Liver (tissue), 9 donors: ENCODE measurements around the gene LAD1. TPM values are rescaled to one million over a fixed set of nuclear protein-coding genes. Genes with fewer than 3 reads are reported as not detected.

Experiments
- DNase-seq: peaks from one replicate; pipeline ENCODE4 v3.0.0-alpha.2; 2017; ENCODE audit warnings: low spot score
- H3K27ac ChIP-seq, 2 donors: one replicate each; pipeline ENCODE4 v1.7.0; 2013; ENCODE audit warnings: inconsistent platforms in 2 of 2, low read length in 2 of 2, control low read depth in 1 of 2, low read depth in 1 of 2, mild to moderate bottlenecking in 1 of 2
- H3K27me3 ChIP-seq, 4 donors: one replicate each; pipeline versions ENCODE4 v1.6.1 to v1.7.0; 2013; ENCODE audit warnings: low read length in 3 of 4, inconsistent platforms in 1 of 4, mild to moderate bottlenecking in 1 of 4, moderate library complexity in 1 of 4; ENCODE audit not compliant: control insufficient read depth in 4 of 4, insufficient read depth in 4 of 4
- H3K36me3 ChIP-seq, 4 donors: one replicate each; pipeline versions ENCODE4 v1.6.1 to v1.7.0; 2013; ENCODE audit warnings: low read length in 3 of 4, mild to moderate bottlenecking in 3 of 4, low read depth in 1 of 4, moderate library complexity in 1 of 4; ENCODE audit not compliant: control insufficient read depth in 4 of 4, insufficient read depth in 3 of 4
- H3K4me1 ChIP-seq, 4 donors: one replicate each; pipeline versions ENCODE4 v1.6.1 to v1.7.0; 2013; ENCODE audit warnings: low read length in 3 of 4, mild to moderate bottlenecking in 3 of 4, moderate library complexity in 1 of 4; ENCODE audit not compliant: control insufficient read depth in 4 of 4, insufficient read depth in 4 of 4
- H3K4me3 ChIP-seq, 3 donors: one replicate each; pipeline versions ENCODE4 v1.6.1 to v1.7.0; 2013; ENCODE audit warnings: low read length in 3 of 3, control low read depth in 1 of 3, low read depth in 1 of 3, mild to moderate bottlenecking in 1 of 3
- H3K9ac ChIP-seq, 2 donors: one replicate each; pipeline ENCODE4 v1.7.0; 2013; ENCODE audit warnings: low read length in 2 of 2, mild to moderate bottlenecking in 2 of 2, moderate library complexity in 2 of 2, control low read depth in 1 of 2, low read depth in 1 of 2
- H3K9me3 ChIP-seq, 4 donors: one replicate each; pipeline versions ENCODE4 v1.6.1 to v1.7.0; 2013; ENCODE audit warnings: low read length in 3 of 4; ENCODE audit not compliant: control insufficient read depth in 4 of 4
- EGR1 ChIP-seq, 2 donors: IDR thresholded peaks; 2 replicates each; pipeline ENCODE4 v1.6.1; 2016 to 2018; ENCODE audit warnings: antibody characterized with exemption in 2 of 2, low read depth in 2 of 2
- FOXA1 ChIP-seq: IDR thresholded peaks from 2 replicates; pipeline ENCODE4 v1.6.1; 2016; ENCODE audit warnings: antibody characterized with exemption
- FOXA2 ChIP-seq: IDR thresholded peaks from 2 replicates; pipeline ENCODE4 v1.6.1; 2016; ENCODE audit warnings: antibody characterized with exemption
- GABPA ChIP-seq, 2 donors: IDR thresholded peaks in 1 of 2; conservative IDR thresholded peaks in 1 of 2; 2 replicates each; pipeline ENCODE4 v1.6.1; 2016; ENCODE audit warnings: antibody characterized with exemption in 2 of 2, mild to moderate bottlenecking in 1 of 2, moderate library complexity in 1 of 2
- HNF4A ChIP-seq, 2 donors: conservative IDR thresholded peaks; 2 replicates each; pipeline ENCODE4 v1.6.1; 2016; ENCODE audit warnings: antibody characterized with exemption in 2 of 2, mild to moderate bottlenecking in 2 of 2
- HNF4G ChIP-seq: IDR thresholded peaks from 2 replicates; pipeline ENCODE4 v1.6.1; 2016; ENCODE audit warnings: antibody characterized with exemption
- JUND ChIP-seq, 2 donors: IDR thresholded peaks; 2 replicates each; pipeline ENCODE4 v1.6.1; 2016; ENCODE audit warnings: antibody characterized with exemption in 2 of 2
- MAX ChIP-seq: IDR thresholded peaks from 2 replicates; pipeline ENCODE4 v1.6.1; 2016; ENCODE audit warnings: antibody characterized with exemption
- NR2F2 ChIP-seq: IDR thresholded peaks from 2 replicates; pipeline ENCODE4 v1.6.1; 2016; ENCODE audit warnings: antibody characterized with exemption
- RAD21 ChIP-seq, 2 donors: IDR thresholded peaks; 2 replicates each; pipeline ENCODE4 v1.6.1; 2016; ENCODE audit warnings: antibody characterized with exemption in 2 of 2, mild to moderate bottlenecking in 2 of 2
- REST ChIP-seq: IDR thresholded peaks from 2 replicates; pipeline ENCODE4 v1.6.1; 2016; ENCODE audit warnings: antibody characterized with exemption, mild to moderate bottlenecking
- RXRA ChIP-seq, 2 donors: IDR thresholded peaks; 2 replicates each; pipeline ENCODE4 v1.6.1; 2017 to 2018; ENCODE audit warnings: antibody characterized with exemption in 2 of 2, mild to moderate bottlenecking in 1 of 2
- SP1 ChIP-seq: IDR thresholded peaks from 2 replicates; pipeline ENCODE4 v1.6.1; 2018; ENCODE audit warnings: antibody characterized with exemption, mild to moderate bottlenecking
- TAF1 ChIP-seq: conservative IDR thresholded peaks from 2 replicates; pipeline ENCODE4 v1.6.1; 2016; ENCODE audit warnings: antibody characterized with exemption, mild to moderate bottlenecking
- YY1 ChIP-seq: IDR thresholded peaks from 2 replicates; pipeline ENCODE4 v1.6.1; 2016; ENCODE audit warnings: antibody characterized with exemption, mild to moderate bottlenecking
- WGBS: extraction: QIAGEN DNeasy Blood & Tissue Kit; methylation state at CpG from one replicate; pipeline ENCODE4 v1.1.7; 2013; 5-methylcytosine and 5-hydroxymethylcytosine counted together
- polyA plus RNA-seq, 2 donors: library from polyadenylated mRNA; stranded (reverse) in 1 of 2; unstranded in 1 of 2; fragments of 200-250 nt in 1 of 2; fragments of >200 nt in 1 of 2; fragmentation: Nextera tagmentation in 1 of 2; extraction: Ambion mirVana in 1 of 2; gene quantifications; one replicate each; pipeline versions ENCODE4 v1.2.1 to v1.2.3, GENCODE V29; 2013 to 2015
- total RNA-seq, 2 donors: library from RNA; depleted of rRNA; stranded (reverse); fragments of >200 nt; gene quantifications; one replicate each; pipeline ENCODE4 v1.2.3, GENCODE V29; 2014
- TF ChIP-seq, protein P1 (sequence below): IDR thresholded peaks from 2 replicates; pipeline ENCODE4 v1.6.1; 2016; ENCODE audit warnings: antibody characterized with exemption
- TF ChIP-seq, protein P2 (sequence below): fragments of 150-350 bp; IDR thresholded peaks from 2 replicates; pipeline ENCODE4 v1.5.1; 2017; ENCODE audit warnings: improper control_type of control experiment, low read depth, low read length; ENCODE audit not compliant: missing input control
- TF ChIP-seq, protein P3 (sequence below): IDR thresholded peaks from 2 replicates; pipeline ENCODE4 v1.6.1; 2016; ENCODE audit warnings: antibody characterized with exemption
- donor health status: healthy.
- donor health status: healthy.
- donor health status: healthy.
- donor health status: healthy.
- donor health status: healthy.

LAD1 gene
- total and polyA plus RNA-seq, 4 donors, result 3.4 to 13.7 (median 8.5) TPM

- Histone ChIP-seq H3K27ac (no peak overlapping the region), H3K27me3 (peaks cover 0 to 2% (median 0%) of the 10 kb centered on the region in 4 donors), H3K9ac (no peak overlapping the region), H3K36me3 (no peaks in the 10 kb centered on the region), H3K4me3 (no peak overlapping the region), H3K4me1 (no peaks in the 10 kb centered on the region), H3K9me3 (no peaks in the 10 kb centered on the region)
- no peak for TF ChIP-seq FOXA2
- no peak for TF ChIP-seq YY1
- no peak for TF ChIP-seq GABPA (IDR thresholded peaks at IDR 0.05 in 1 of 2, conservative IDR thresholded peaks at IDR 0.05 in 1 of 2)
- no peak for TF ChIP-seq NR2F2
- no peak for TF ChIP-seq HNF4A (conservative IDR thresholded peaks at IDR 0.05)
- TF ChIP-seq JUND (IDR thresholded peaks at IDR 0.05), result no peak
- no peak for TF ChIP-seq REST
- no peak for TF ChIP-seq TAF1
- no peak for TF ChIP-seq FOXA1
- TF ChIP-seq, protein P1, sequence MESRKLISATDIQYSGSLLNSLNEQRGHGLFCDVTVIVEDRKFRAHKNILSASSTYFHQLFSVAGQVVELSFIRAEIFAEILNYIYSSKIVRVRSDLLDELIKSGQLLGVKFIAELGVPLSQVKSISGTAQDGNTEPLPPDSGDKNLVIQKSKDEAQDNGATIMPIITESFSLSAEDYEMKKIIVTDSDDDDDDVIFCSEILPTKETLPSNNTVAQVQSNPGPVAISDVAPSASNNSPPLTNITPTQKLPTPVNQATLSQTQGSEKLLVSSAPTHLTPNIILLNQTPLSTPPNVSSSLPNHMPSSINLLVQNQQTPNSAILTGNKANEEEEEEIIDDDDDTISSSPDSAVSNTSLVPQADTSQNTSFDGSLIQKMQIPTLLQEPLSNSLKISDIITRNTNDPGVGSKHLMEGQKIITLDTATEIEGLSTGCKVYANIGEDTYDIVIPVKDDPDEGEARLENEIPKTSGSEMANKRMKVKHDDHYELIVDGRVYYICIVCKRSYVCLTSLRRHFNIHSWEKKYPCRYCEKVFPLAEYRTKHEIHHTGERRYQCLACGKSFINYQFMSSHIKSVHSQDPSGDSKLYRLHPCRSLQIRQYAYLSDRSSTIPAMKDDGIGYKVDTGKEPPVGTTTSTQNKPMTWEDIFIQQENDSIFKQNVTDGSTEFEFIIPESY, result no peak
- TF ChIP-seq RAD21 (IDR thresholded peaks at IDR 0.05), result no peak
- TF ChIP-seq RXRA (IDR thresholded peaks at IDR 0.05), result no peak
- no peak for TF ChIP-seq MAX
- TF ChIP-seq, protein P2, sequence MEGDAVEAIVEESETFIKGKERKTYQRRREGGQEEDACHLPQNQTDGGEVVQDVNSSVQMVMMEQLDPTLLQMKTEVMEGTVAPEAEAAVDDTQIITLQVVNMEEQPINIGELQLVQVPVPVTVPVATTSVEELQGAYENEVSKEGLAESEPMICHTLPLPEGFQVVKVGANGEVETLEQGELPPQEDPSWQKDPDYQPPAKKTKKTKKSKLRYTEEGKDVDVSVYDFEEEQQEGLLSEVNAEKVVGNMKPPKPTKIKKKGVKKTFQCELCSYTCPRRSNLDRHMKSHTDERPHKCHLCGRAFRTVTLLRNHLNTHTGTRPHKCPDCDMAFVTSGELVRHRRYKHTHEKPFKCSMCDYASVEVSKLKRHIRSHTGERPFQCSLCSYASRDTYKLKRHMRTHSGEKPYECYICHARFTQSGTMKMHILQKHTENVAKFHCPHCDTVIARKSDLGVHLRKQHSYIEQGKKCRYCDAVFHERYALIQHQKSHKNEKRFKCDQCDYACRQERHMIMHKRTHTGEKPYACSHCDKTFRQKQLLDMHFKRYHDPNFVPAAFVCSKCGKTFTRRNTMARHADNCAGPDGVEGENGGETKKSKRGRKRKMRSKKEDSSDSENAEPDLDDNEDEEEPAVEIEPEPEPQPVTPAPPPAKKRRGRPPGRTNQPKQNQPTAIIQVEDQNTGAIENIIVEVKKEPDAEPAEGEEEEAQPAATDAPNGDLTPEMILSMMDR, result no peak
- TF ChIP-seq SP1, result no peak
- TF ChIP-seq, protein P3, sequence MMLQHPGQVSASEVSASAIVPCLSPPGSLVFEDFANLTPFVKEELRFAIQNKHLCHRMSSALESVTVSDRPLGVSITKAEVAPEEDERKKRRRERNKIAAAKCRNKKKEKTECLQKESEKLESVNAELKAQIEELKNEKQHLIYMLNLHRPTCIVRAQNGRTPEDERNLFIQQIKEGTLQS, result no peak
- TF ChIP-seq HNF4G, result no peak
- no peak for TF ChIP-seq EGR1 (IDR thresholded peaks at IDR 0.05; ENCODE audit: low read depth in 2 of 2)
- DNase-seq, result no peak
- WGBS, result 90% methylated on average over 4 of the region's 4 CpGs
Observed at GRCh38 chr1:201358596-201358995, 40.5 kb downstream of the LAD1 start.
